HG03108 (cell line): ENCODE measurements around the gene ALKBH6.

Experiments used
- ATAC-seq: cut with Tn5 transposase; IDR thresholded peaks from one replicate; pipeline ENCODE4 v1.9.1; 2021; ENCODE audit warnings: moderate library complexity; ENCODE audit not compliant: unreplicated experiment

Gene ALKBH6

DNA sequence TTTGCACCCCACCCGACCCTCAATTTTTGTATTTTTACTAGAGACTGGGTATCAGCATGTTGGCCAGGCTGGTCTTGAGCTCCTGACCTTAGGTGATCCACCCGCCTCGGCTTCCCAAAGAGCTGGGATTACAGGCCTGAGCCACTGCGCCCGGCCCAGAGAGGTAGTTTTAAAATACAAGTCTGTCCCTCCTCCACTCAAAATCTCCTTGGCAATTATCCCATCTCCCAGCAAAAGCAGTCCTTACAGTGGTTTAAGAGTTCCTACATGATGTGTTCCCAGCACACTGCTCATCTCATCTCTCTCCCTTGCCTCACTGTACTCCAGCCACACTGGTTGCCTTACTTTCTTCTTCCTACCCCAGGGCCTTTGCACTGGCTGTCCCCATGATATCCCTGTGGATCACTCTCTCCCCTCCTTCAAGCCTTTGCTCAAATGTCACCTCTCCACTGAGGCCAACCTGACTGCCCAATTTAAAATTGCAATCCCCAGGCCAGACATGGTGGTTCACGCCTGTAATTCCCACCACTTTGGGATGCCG, 53.5 kb downstream of the ALKBH6 start:
- no peak for ATAC-seq

DNA sequence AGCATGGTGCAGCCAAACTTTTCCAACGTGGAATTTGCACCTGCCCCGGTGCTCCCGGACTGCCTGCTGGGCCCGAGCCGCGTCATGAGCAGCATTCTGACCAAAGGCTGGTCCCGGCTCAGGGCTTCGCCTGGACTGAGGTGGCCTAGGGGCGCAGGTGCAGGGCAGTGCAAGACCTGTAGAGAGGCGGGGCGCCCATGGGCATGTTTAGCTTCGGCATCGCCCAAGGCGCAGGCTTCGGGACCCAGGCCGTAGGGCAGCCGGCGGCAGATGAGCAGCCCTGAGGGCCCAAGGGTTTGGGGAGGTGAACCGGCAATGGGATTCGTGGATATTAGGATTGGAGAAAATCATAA, 54.1 kb downstream of the ALKBH6 start:
- no peak for ATAC-seq
